Measurements from ENCODE around the gene DLG2. TPM values are rescaled to one million over a fixed set of nuclear protein-coding genes. Genes with fewer than 3 reads are reported as not detected.
A peak's percentile ranks its signal among the peaks of the same experiment; 100 is the strongest.

Gene DLG2
- total and polyA plus RNA-seq, 2 of the 8 experiments (the other 6 are each of a cell fraction or from before 2014, with no cell fraction given) = 1.7 to 14.3 TPM

DNA sequence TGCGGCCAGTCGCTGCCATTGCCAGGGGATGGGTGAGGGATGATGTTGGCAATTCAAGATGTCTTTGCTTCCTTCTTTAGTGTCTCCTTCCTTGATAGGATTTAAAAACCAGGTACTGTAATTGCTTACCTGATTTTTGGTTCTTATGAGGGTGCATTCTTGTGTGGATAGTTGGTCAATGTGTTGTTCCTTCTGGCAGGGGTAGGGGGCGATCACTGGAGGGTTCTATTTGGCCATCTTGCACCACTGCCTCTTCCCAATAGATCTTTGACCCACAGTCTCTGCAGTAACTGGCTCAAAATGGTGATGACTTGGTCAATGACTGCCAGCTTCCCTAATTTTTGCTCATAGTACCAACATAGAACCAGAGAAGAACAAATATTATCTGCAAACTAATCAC is 680.1 kb downstream of the DLG2 start:
- 96% methylated on average over 3 of the region's 3 CpGs; no CpG with 5 or more reads in 1 of the 2 experiments for WGBS, 2 experiments (ENCODE audit: extremely low coverage in 1 of 2, insufficient coverage in 1 of 2, insufficient read length in 1 of 2, insufficient replicate concordance in 2 of 2, low coverage in 1 of 2, low lambda C conversion rate in 2 of 2, missing lambda C conversion rate in 1 of 2)
- Histone ChIP-seq H3K23me2 (ENCODE audit: low read depth, low read length) (no peaks in the 10 kb centered on the region), H2BK5ac (ENCODE audit: low read depth, low read length) (no peak overlapping the region), H3K14ac (ENCODE audit: insufficient read length) (no peak overlapping the region), H3K79me2 (ENCODE audit: control insufficient read depth in 1 of 2, insufficient read depth in 2 of 2, low read length in 2 of 2) (no peaks in the 10 kb centered on the region), H2BK20ac (ENCODE audit: low read length) (no peak overlapping the region), H2AFZ (ENCODE audit: low read length) (no peak overlapping the region), H2BK12ac (ENCODE audit: low read depth, low read length) (0 out of 2 replicates have a peak overlapping the region, but pooled peaks have one; percentile 7), H3K18ac (ENCODE audit: extremely low read depth, low read length) (no peak overlapping the region), H3K4me3 (ENCODE audit: extremely low read depth in 1 of 4, insufficient read depth in 2 of 4, low read depth in 3 of 4, low read length in 4 of 4) (no peak overlapping the region), H3K36me3 (ENCODE audit: control insufficient read depth in 2 of 4, insufficient read depth in 4 of 4, low read length in 3 of 4) (no peaks in the 10 kb centered on the region), H3K23ac (ENCODE audit: insufficient read length) (no peak overlapping the region), H3K56ac (replicated peaks; ENCODE audit: insufficient read length, low read depth, low read length) (no peak overlapping the region), H3K4me1 (replicated peaks in 1 of 4; ENCODE audit: control insufficient read depth in 3 of 4, insufficient read depth in 4 of 4, low read length in 3 of 4) (0 out of 7 replicates have a peak, but pooled peaks cover 0 to 2% (median 0%) of the 10 kb centered on the region in 4 experiments), H3K9ac (replicated peaks in 1 of 4; ENCODE audit: extremely low read depth in 1 of 4, low read depth in 3 of 4, low read length in 3 of 4) (no peak overlapping the region), H2BK120ac (replicated peaks; ENCODE audit: low read depth, low read length) (no peak overlapping the region), H3K79me1 (ENCODE audit: low read depth, low read length) (no peaks in the 10 kb centered on the region), H3K27me3 (replicated peaks in 1 of 4; ENCODE audit: control insufficient read depth in 3 of 4, extremely low read depth in 1 of 4, insufficient read depth in 3 of 4, low read length in 3 of 4) (no peaks in the 10 kb centered on the region), H3K4me2 (ENCODE audit: insufficient read depth in 1 of 2, low read depth in 2 of 2, low read length in 2 of 2) (no peak overlapping the region), H4K91ac (replicated peaks; ENCODE audit: insufficient read length, low read length) (no peak overlapping the region), H4K8ac (ENCODE audit: extremely low read depth, insufficient read depth, low read length) (no peak overlapping the region), H4K5ac (ENCODE audit: insufficient read length, low read depth, low read length) (no peak overlapping the region), H3K9me3 (ENCODE audit: insufficient read depth in 2 of 2, low read depth in 1 of 2, low read length in 1 of 2) (no peaks in the 10 kb centered on the region), H2BK15ac (ENCODE audit: low read length) (no peak overlapping the region), H3K4ac (replicated peaks; ENCODE audit: insufficient read length, low read depth, low read length) (no peak overlapping the region), H4K20me1 (replicated peaks in 1 of 2; ENCODE audit: control insufficient read depth in 1 of 2, insufficient read depth in 2 of 2, low read length in 2 of 2) (no peaks in the 10 kb centered on the region), H2AK5ac (ENCODE audit: low read depth, low read length) (0 out of 2 replicates have a peak overlapping the region, but pooled peaks have one; percentile 70), H3K27ac (ENCODE audit: low read depth, low read length) (no peak overlapping the region)
- CTCF ChIA-PET (ENCODE audit: partially characterized antibody) = interaction anchor here (1.6 to 2.0 kb wide), 2 partner anchors 14 to 47 kb away, joined by 7 to 11 read pairs; no protein-coding TSS in a partner anchor
- POLR2A ChIA-PET (ENCODE audit: partially characterized antibody) = no interaction called here
- TF ChIP-seq, protein P1, sequence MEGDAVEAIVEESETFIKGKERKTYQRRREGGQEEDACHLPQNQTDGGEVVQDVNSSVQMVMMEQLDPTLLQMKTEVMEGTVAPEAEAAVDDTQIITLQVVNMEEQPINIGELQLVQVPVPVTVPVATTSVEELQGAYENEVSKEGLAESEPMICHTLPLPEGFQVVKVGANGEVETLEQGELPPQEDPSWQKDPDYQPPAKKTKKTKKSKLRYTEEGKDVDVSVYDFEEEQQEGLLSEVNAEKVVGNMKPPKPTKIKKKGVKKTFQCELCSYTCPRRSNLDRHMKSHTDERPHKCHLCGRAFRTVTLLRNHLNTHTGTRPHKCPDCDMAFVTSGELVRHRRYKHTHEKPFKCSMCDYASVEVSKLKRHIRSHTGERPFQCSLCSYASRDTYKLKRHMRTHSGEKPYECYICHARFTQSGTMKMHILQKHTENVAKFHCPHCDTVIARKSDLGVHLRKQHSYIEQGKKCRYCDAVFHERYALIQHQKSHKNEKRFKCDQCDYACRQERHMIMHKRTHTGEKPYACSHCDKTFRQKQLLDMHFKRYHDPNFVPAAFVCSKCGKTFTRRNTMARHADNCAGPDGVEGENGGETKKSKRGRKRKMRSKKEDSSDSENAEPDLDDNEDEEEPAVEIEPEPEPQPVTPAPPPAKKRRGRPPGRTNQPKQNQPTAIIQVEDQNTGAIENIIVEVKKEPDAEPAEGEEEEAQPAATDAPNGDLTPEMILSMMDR (IDR thresholded peaks at IDR 0.05; ENCODE audit: control extremely low read depth in 1 of 3, insufficient read depth in 1 of 3, low read depth in 1 of 3, low read length in 3 of 3) = peak; percentile 29 to 43 (median 42); a peak in 3 of 4 replicates
- TF ChIP-seq RAD21 (IDR thresholded peaks at IDR 0.05 in 1 of 2, conservative IDR thresholded peaks at IDR 0.05 in 1 of 2; ENCODE audit: low read depth in 2 of 2, low read length in 2 of 2) (peak; percentile 13 to 38; a peak in 2 of 4 replicates), RFX5 (IDR thresholded peaks at IDR 0.05; ENCODE audit: borderline replicate concordance, low read depth, low read length) (no peak), KDM1A (IDR thresholded peaks at IDR 0.05; ENCODE audit: borderline replicate concordance, low read length) (no peak), POLR2AphosphoS5 (IDR thresholded peaks at IDR 0.05; ENCODE audit: low read depth, low read length) (no peak), ZNF274 (IDR thresholded peaks at IDR 0.05; ENCODE audit: borderline replicate concordance, extremely low read depth, low read length) (no peak)
- TF ChIP-seq, protein P2, sequence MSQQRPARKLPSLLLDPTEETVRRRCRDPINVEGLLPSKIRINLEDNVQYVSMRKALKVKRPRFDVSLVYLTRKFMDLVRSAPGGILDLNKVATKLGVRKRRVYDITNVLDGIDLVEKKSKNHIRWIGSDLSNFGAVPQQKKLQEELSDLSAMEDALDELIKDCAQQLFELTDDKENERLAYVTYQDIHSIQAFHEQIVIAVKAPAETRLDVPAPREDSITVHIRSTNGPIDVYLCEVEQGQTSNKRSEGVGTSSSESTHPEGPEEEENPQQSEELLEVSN (IDR thresholded peaks at IDR 0.05) = no peak
- no peak for DNase-seq (ENCODE audit: low read depth in 1 of 2, low spot score in 2 of 2)
- FAIRE-seq = no peak
